Raji (cell line): ENCODE results near the gene PTPN3.

Experiments used
- POLR2A ChIP-seq: IDR thresholded peaks from 2 replicates; pipeline ENCODE4 v1.6.1; 2011; ENCODE audit warnings: low read depth, low read length, control low read depth; ENCODE audit not compliant: insufficient read depth

The PTPN3 gene

GRCh38 chr9:109344866-109345265, 153.2 kb downstream of the PTPN3 start:
- no peak for TF ChIP-seq POLR2A

DNA sequence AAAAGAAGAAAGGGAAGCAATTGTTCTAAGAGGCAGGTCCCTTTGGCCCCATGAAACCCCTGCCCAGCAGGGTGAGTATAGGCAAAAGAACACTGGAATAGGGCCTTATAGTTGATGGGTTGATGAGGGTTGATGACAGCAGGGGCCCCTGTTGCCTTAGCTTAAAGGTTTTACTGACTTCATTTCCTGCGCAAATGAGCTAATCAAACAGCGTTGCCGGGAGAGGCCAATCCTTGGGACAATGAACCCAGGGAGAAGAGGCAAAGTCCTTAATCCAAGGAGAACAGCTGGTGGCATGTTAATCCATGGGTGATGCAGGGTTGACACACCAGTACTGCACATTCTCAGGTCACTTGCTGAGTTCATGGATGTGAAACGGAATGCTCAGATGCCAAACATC, 155.2 kb downstream of the PTPN3 start:
- TF ChIP-seq POLR2A = no peak

GRCh38 chr9:109341561-109341960, 156.5 kb downstream of the PTPN3 start:
- no peak for TF ChIP-seq POLR2A

- no peak for TF ChIP-seq POLR2A
These were observed 161.7 kb downstream of the PTPN3 start for GRCh38 chr9:109336409-109336808.

- no peak for TF ChIP-seq POLR2A
These were observed 162.2 kb downstream of the PTPN3 start for GRCh38 chr9:109335929-109336328.

- TF ChIP-seq POLR2A = no peak
These were observed 163.0 kb downstream of the PTPN3 start for GRCh38 chr9:109335121-109335520.

- no peak for TF ChIP-seq POLR2A
These were observed 166.8 kb downstream of the PTPN3 start for GRCh38 chr9:109331353-109331752.

- TF ChIP-seq POLR2A = no peak
These were observed 168.4 kb downstream of the PTPN3 start for GRCh38 chr9:109329638-109330258.

GRCh38 chr9:109328978-109329637, 169.0 kb downstream of the PTPN3 start:
- TF ChIP-seq POLR2A = no peak
